Stimulated activated CD4-positive, alpha-beta T cell treated with anti-CD3 and anti-CD28 coated beads, Interleukin-12 subunit alpha, Interleukin-12 subunit beta, amount 100 ng/mL, for 48 hours (primary cell): ENCODE results near the gene A3GALT2.
A peak's percentile ranks its signal among the peaks of the same experiment; 100 is the strongest.

ENCODE experiments used
- DNase-seq, 3 donors: peaks; one replicate each; pipeline ENCODE4 v3.0.0-alpha.2; 2020; ENCODE audit warnings: low read depth in 2 of 3, low spot score in 1 of 3

The A3GALT2 gene

GRCh38 chr1:33320619-33321165 is at the start of gene A3GALT2:
Gene A3GALT2, minus strand, starts transcription at chr1:33321098. Its CDS starts 0 bp downstream, at chr1:33321098.
- DNase-seq, result no peak

- no peak for DNase-seq
Observed at GRCh38 chr1:33370301-33370700, 49.4 kb upstream of the A3GALT2 start.

GRCh38 chr1:33369764-33370163 is 48.9 kb upstream of the A3GALT2 start:
- no peak for DNase-seq

GRCh38 chr1:33369081-33369480 is 48.2 kb upstream of the A3GALT2 start:
- no peak for DNase-seq

GRCh38 chr1:33368431-33368830 is 47.5 kb upstream of the A3GALT2 start:
- DNase-seq, result no peak

- peak; percentile 72 to 85 (median 77) for DNase-seq
Observed at GRCh38 chr1:33367485-33368405, 46.8 kb upstream of the A3GALT2 start.

GRCh38 chr1:33366762-33367484 is 46.0 kb upstream of the A3GALT2 start:
- no peak for DNase-seq

- no peak for DNase-seq
Observed at GRCh38 chr1:33365560-33365997, 44.7 kb upstream of the A3GALT2 start.

GRCh38 chr1:33364565-33364918 is 43.6 kb upstream of the A3GALT2 start:
- no peak for DNase-seq

- DNase-seq, result no peak
Observed at GRCh38 chr1:33363470-33363861, 42.6 kb upstream of the A3GALT2 start.

GRCh38 chr1:33363021-33363420 is 42.1 kb upstream of the A3GALT2 start:
- DNase-seq, result no peak

GRCh38 chr1:33361532-33362235 is 40.8 kb upstream of the A3GALT2 start:
- no peak for DNase-seq

GRCh38 chr1:33360367-33360766 is 39.5 kb upstream of the A3GALT2 start:
- DNase-seq, result no peak

- DNase-seq, result no peak
Observed at GRCh38 chr1:33359931-33360330, 39.0 kb upstream of the A3GALT2 start.

- no peak for DNase-seq
Observed at GRCh38 chr1:33358795-33359503, 38.1 kb upstream of the A3GALT2 start.

- DNase-seq, result no peak
Observed at GRCh38 chr1:33358114-33358794, 37.4 kb upstream of the A3GALT2 start.

- no peak for DNase-seq
Observed at GRCh38 chr1:33357099-33357498, 36.2 kb upstream of the A3GALT2 start.

GRCh38 chr1:33354707-33355316 is 33.9 kb upstream of the A3GALT2 start:
- DNase-seq, result no peak

GRCh38 chr1:33353531-33353930 is 32.6 kb upstream of the A3GALT2 start:
- DNase-seq, result no peak

- no peak for DNase-seq
Observed at GRCh38 chr1:33351281-33351660, 30.4 kb upstream of the A3GALT2 start.
